HG03135 (cell line): ENCODE data around the gene RAB30.
"Not testable (repeated sequence)": the region's sequence is repeated elsewhere in the genome, so short reads cannot be mapped to it uniquely, and the experiment has no call there.

Experiments used
- ATAC-seq: cut with Tn5 transposase; IDR thresholded peaks from one replicate; pipeline ENCODE4 v1.9.1; 2021; ENCODE audit warnings: mild to moderate bottlenecking, moderate library complexity; ENCODE audit not compliant: unreplicated experiment

RAB30 gene

DNA sequence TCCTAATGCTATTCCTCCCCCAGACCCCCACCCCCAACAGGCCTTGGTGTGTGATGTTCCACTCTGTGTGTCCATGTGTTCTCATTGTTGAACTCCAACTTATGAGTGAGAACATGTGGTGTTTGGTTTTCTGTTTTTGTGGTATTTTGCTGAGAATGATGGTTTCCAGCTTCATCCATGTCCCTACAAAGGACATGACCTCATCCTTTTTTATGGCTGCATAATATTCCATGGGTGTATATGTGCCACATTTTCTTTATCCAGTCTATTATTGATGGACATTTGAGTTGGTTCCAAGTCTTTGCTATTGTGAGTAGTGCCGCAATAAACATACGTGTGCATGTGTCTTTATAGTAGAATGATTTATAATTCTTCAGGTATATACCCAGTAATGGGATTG, 121.2 kb downstream of the RAB30 start:
- ATAC-seq, result not testable (repeated sequence)

DNA sequence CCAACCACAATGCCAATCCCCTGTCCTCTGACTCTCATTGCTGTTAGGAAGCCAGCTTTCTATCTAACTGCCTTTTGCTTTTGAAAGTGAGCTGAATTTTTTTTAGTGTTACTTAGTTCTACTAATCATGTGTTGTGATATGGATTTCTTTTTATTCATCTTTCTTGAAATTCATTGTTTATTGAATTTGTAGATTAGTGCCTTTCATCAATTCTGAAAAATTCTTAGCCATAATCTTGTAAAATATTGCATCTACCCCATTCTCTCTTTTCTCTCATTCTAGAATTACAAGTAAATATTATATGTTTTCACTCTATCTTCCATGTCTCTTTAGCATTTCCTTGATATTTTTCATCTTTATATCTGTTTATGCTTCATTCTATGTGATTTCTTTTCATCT, 122.3 kb downstream of the RAB30 start:
- ATAC-seq, result no peak

DNA sequence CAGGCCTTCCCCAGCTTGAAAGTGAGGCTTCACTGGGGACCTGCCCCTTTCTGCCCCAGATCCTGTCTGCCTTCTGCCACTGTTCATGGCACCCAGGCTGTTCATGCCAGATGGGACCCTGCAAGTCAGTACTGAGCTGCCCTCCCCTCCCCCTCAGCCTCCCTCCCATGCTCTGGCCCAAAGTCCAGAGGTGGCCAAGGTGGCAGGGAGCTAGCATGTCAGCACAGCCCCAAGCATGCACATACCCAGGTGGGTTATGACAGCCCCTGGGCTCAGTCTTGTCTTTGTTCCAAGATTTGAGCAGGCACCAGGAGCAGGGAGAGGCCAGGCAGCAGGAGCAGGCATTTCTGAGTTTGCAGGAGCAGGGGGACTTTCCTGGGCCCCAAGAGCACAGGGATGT, 126.0 kb downstream of the RAB30 start:
- no peak for ATAC-seq

DNA sequence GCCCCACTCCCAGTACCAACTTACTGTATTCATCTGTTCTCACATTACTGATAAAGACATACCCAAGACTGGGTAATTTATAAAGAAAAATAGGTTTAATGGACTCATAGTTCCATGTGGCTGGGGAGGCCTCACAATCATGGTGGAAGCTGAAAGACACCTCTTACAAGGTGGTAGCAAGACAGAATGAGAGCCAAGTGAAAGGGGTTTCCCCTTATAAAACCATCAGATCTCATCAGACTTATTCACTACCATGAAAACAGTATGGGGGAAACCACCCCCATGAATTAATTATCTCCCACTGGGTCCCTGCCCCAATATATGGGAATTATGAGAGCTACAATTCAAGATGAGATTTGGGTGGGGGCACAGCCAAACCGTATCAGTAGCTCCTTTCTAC, 126.7 kb downstream of the RAB30 start:
- ATAC-seq, result not testable (repeated sequence)

DNA sequence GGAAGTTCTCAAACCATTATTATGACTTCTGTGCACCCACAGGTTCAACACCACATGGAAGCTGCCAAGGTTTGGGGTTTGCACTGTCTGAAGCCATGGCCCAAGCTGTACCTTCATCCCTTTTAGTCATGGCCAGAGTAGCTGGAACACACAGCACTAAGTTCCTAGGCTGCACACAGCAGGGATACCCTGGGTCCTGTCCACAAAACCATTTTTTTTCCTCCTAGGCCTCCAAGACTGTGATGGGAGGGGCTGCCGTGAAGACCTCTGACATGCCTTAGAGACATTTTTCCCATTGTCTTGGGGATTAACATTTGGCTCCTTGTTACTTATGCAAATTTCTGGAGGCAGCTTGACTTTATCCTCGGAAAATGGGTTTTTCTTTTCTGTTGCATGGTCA, 127.5 kb downstream of the RAB30 start:
- ATAC-seq, result no peak

DNA sequence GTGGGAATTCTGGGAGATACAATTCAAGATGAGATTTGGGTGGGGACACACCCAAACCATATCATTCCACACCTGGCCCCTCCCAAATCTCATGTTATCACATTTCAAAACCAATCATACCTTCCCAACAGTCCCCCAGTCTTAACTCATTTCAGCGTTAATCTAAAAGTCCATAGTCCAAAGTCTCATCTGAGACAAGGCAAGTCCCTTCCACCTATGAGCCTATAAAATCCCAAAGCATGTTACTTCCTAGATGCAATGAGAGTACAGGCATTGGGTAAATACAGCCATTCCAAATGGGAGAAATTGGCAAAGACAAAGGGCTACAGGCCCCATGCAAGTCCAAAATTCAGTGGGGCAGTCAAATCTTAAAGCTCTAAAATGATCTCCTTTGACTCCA, 128.3 kb downstream of the RAB30 start:
- not testable (repeated sequence) for ATAC-seq

DNA sequence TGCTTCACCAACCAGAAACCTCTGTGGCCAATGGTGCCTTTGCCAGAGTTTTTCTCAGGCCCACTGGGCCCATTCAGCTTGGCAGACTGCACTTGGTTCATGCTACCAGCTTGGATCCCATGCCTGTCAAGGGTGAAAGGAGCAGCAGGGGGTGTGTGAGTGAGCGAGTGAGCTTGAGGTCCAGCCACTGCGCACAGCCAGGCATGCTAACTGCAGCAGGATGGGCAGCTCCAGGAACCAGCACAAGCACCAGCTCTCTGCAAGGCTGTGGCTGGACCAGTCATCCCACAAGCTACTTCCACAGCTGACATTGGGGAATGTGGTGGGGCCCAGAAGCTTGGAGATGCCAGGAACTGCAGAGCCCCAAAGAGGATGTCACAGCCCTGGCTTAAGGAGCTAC, 129.3 kb downstream of the RAB30 start:
- ATAC-seq, result no peak

DNA sequence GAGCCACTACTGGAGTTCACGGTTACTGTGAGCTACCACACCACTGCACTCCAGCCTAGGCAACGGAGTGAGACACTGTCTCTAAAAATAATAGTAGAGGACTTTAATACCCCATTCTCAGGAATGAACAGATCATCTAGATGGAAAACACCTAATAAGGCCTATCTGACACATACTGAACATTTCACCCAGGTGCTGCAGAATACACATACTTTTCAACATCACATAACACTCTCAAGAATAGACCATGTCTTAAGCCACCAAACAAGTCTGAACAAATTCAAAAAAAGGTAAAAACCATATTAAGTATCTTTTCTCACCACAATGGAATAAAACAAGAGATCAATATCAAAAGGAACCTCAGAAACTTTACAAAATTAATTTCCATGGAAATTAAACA, 132.2 kb downstream of the RAB30 start:
- ATAC-seq, result no peak

DNA sequence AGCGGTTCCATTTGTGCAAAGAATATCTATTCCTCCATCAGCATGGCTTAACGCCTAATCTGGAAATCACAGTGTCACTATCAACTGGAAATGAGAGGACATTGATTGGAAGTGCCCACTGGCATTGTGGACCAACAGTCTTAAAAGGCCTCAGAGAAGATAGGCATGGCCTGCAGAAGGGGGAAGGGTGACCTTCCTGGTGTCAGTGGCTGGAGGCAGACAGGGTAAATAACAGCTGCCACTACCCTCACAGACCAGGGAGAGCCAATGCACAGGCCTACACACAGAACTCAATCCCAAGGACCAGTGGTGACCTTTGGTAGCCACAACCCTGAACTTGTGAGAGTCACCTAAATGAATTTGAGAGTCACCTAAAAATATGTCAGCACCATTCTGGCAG, 134.1 kb downstream of the RAB30 start:
- ATAC-seq, result no peak

DNA sequence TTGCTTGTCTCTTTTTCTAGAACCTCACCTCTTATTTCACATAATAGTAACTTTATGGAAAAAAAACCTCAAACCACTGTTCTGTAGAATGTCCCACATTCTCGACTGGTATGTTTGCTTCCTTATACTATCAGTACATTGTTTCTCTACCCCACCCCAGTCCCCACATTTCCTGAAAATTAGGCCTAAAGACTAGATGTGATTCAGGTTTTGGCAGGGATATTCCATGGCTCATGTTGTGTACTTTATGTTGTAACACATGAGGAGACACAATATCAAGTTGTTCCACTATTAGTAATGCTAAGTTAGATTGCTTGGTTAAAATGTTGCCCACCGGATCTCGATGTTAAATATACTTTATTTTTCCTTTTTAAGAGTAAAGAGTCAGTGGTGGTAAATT, 135.4 kb downstream of the RAB30 start:
- no peak for ATAC-seq

DNA sequence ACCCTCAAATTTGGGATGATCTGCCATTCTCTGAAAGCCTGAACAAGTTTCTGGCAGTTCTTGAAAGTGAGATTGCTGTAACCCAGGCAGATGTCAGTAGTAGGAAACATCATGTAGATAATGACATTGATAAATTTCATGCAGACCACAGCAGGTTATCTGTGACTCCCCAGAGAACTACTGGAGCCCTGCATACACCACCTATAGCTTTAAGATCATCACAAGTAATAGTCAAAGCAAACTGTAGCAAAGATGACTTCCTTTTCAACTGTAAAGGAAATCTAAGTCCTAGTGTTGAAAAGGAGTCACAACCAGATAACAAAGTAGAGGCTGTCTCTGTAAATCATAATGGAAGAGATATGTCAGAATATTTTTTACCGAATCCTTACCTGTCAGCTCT, 139.1 kb downstream of the RAB30 start:
- no peak for ATAC-seq

DNA sequence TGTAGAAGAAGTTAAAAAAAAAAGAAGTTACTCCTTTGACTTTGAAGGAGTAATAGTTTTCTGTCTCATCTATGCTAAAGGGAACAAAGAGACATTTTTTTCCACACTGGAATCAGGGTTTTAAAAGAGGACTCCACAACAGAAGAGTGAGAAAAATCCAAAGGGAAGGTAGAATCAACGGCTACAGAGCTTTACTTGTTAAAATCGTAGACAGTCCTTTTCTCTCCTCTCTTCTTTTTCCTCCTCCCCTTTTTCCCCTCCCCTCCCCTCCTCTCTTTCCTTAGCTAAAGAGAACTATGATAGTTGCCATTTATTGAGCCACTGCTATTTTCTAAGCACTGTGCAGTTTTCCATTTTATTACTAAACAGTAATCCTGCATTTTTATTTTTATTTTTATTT, 141.0 kb downstream of the RAB30 start:
- no peak for ATAC-seq

DNA sequence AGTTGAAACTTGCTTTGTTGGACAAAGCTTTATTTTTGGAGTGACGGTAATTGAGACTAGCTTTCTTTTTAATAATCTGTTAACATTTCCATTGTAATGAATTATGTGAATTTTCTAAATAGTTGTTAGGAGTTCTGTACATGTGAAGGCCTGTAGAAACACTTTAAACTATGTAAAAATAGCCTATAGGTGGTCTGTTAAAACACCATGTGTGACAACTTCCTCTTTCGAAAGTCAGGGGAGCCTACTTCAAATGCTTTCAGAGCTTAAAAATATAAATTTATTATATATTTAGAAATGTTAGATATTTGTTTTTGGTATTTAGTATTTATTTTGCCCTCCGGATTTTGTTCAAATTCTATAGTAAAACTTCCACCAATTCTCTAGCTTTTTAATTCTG, 141.5 kb downstream of the RAB30 start:
- no peak for ATAC-seq

DNA sequence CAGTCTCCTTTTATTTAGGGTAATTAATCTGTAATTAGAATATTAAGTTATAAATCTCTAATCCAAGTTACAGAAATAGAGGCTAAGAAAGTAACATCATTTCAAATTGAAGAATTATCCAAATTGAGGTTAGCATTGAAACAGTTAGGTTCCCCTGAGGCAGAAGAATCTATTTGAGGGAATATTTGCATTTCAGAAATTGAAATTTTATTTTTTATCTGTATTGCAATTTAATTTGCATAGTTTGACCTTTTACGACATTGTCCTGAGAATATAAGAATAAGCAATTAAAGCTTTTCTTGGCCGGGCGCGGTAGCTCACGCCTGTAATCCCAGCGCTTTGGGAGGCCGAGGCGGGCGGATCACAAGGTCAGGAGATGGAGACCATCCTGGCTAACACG, 142.6 kb downstream of the RAB30 start:
- ATAC-seq, result no peak

DNA sequence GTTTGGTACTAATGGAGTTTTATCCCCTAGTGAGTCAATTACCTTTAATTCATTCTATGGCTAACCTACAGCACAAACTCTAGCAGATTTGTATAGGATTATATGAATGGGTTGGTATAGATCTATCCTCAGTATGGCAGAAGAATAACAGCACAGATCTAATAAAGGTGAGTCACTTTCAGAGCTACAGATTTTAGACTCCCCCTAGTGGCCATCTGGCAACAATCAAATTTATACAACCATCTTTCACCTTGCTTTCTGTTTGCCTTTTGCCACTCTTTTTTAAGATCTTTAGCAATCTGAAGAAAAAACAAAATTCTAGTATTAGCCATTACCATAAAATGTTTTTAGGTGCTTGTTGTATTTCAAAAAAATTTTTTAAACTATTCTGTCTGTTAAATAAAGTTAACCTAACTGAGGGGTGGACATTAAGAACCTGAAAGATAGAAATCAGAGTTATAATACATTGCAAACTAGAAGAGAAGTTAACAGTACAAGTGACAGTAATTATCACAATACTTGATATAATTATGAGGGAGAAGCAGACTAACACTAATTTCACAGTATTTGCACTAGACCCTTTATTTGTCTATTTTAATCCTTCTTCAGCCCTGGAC, 144.3 kb downstream of the RAB30 start:
- ATAC-seq, result peak; percentile 77

DNA sequence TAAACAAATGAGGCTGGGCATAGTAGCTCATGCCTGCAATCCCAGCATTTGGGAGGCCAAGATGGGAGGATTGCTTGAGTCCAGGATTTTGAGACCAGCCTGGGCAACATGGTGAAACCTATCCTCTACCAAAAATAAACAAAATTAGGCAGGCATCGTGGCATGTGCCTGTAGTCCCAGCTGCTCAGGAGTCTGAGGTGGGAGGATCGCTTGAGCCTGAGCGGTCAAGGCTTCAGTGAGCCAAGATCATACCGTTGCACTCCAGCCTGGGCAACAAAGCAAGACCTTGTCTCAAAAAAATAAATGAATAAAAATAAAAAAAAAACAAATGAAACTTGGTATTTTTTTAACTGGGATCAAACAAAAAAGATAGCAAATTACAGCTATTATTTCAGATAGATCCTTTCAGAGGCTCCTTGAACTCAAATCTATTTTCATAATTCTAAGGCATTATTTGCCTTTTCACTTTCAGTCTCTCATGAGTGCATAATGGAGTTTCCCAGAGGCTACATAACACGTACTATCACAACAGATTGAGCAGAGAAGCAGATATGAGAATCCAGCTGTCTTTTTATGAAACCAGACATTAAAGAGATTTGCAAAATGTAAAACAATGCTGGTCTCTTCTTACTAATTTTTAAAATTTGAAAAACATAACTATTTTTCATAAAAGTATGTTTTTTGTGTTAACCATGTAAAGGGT, 147.0 kb downstream of the RAB30 start:
- ATAC-seq, result no peak
